ELR (cell line): ENCODE results near the gene SLCO6A1.
"Not testable (repeated sequence)": the region's sequence is repeated elsewhere in the genome, so short reads cannot be mapped to it uniquely, and the experiment has no call there.

ENCODE experiments used
- DNase-seq: peaks from one replicate; pipeline ENCODE4 v3.0.0-alpha.2; 2015; ENCODE audit warnings: low read depth

The SLCO6A1 gene

GRCh38 chr5:102498271-102499034 is at the start of gene SLCO6A1:
SLCO6A1 (minus strand) TSS chr5:102499001; CDS start chr5:102498844, 157 bp downstream.
- no peak for DNase-seq

- no peak for DNase-seq
Measured at GRCh38 chr5:102547141-102548035, 48.6 kb upstream of the SLCO6A1 start.

- peak; percentile 41 for DNase-seq
Measured at GRCh38 chr5:102545175-102545574, 46.4 kb upstream of the SLCO6A1 start.

- no peak for DNase-seq
Measured at GRCh38 chr5:102542057-102542456, 43.3 kb upstream of the SLCO6A1 start.

GRCh38 chr5:102539996-102540728 is 41.4 kb upstream of the SLCO6A1 start:
- DNase-seq = no peak

GRCh38 chr5:102539562-102539961 is 40.8 kb upstream of the SLCO6A1 start:
- no peak for DNase-seq

GRCh38 chr5:102537011-102537410 is 38.2 kb upstream of the SLCO6A1 start:
- no peak for DNase-seq

- DNase-seq = peak; percentile 55
Measured at GRCh38 chr5:102536323-102536928, 37.6 kb upstream of the SLCO6A1 start.

- no peak for DNase-seq
Measured at GRCh38 chr5:102532123-102532522, 33.3 kb upstream of the SLCO6A1 start.

- DNase-seq = no peak
Measured at GRCh38 chr5:102531506-102531905, 32.7 kb upstream of the SLCO6A1 start.

- DNase-seq = no peak
Measured at GRCh38 chr5:102529447-102529846, 30.6 kb upstream of the SLCO6A1 start.

- DNase-seq = no peak
Measured at GRCh38 chr5:102529031-102529430, 30.2 kb upstream of the SLCO6A1 start.

- no peak for DNase-seq
Measured at GRCh38 chr5:102528600-102528999, 29.8 kb upstream of the SLCO6A1 start.

GRCh38 chr5:102527547-102527946 is 28.7 kb upstream of the SLCO6A1 start:
- DNase-seq = no peak

- DNase-seq = no peak
Measured at GRCh38 chr5:102523541-102524175, 24.9 kb upstream of the SLCO6A1 start.

GRCh38 chr5:102511666-102512065 is 12.9 kb upstream of the SLCO6A1 start:
- DNase-seq = peak; percentile 32

- DNase-seq = not testable (repeated sequence)
Measured at GRCh38 chr5:102491261-102491914, 7.4 kb downstream of the SLCO6A1 start.

GRCh38 chr5:102483736-102484135 is 15.1 kb downstream of the SLCO6A1 start:
- DNase-seq = peak; percentile 68

GRCh38 chr5:102481054-102481715 is 17.6 kb downstream of the SLCO6A1 start:
- DNase-seq = peak; percentile 65

GRCh38 chr5:102453716-102454115 is 45.1 kb downstream of the SLCO6A1 start:
- peak; percentile 43 for DNase-seq
